ENCODE measurements around the gene FBXO41. TPM values are rescaled to one million over a fixed set of nuclear protein-coding genes. Genes with fewer than 3 reads are reported as not detected.
A peak's percentile ranks its signal among the peaks of the same experiment; 100 is the strongest.

The FBXO41 gene
- polyA plus RNA-seq, 4 donors: 1.1 to 2.7 (median 1.8) TPM

- no peak for DNase-seq (ENCODE audit: low read depth in 4 of 4, low spot score in 3 of 4)
Observed at GRCh38 chr2:73218298-73218697, 66.0 kb downstream of the FBXO41 start.

GRCh38 chr2:73217826-73218225 is 66.5 kb downstream of the FBXO41 start:
- DNase-seq (ENCODE audit: low read depth in 4 of 4, low spot score in 3 of 4): no peak

- DNase-seq (ENCODE audit: low read depth in 4 of 4, low spot score in 3 of 4): no peak
Observed at GRCh38 chr2:73217160-73217559, 67.1 kb downstream of the FBXO41 start.

- DNase-seq (ENCODE audit: low read depth in 4 of 4, low spot score in 3 of 4): no peak
Observed at GRCh38 chr2:73215254-73215653, 69.0 kb downstream of the FBXO41 start.

GRCh38 chr2:73214120-73215035 is 69.9 kb downstream of the FBXO41 start, which contains the start of gene SMYD5:
TSS of gene SMYD5 (plus strand) at chr2:73214245. CDS start at chr2:73214267, 22 bp downstream.
- DNase-seq (ENCODE audit: low read depth in 4 of 4, low spot score in 3 of 4): peak in 3 of 4 donors; percentile 65 to 73 (median 66)

- peak in 1 of 4 donors; percentile 16 for DNase-seq (ENCODE audit: low read depth in 4 of 4, low spot score in 3 of 4)
Observed at GRCh38 chr2:73212448-73213176, 71.7 kb downstream of the FBXO41 start.

- no peak for DNase-seq (ENCODE audit: low read depth in 4 of 4, low spot score in 3 of 4)
Observed at GRCh38 chr2:73212098-73212447, 72.2 kb downstream of the FBXO41 start.

- DNase-seq (ENCODE audit: low read depth in 4 of 4, low spot score in 3 of 4): no peak
Observed at GRCh38 chr2:73210696-73211095, 73.6 kb downstream of the FBXO41 start.

- no peak for DNase-seq (ENCODE audit: low read depth in 4 of 4, low spot score in 3 of 4)
Observed at GRCh38 chr2:73210019-73210418, 74.3 kb downstream of the FBXO41 start.

GRCh38 chr2:73208258-73208657 is 76.0 kb downstream of the FBXO41 start:
- no peak for DNase-seq (ENCODE audit: low read depth in 4 of 4, low spot score in 3 of 4)

GRCh38 chr2:73205611-73206010 is 78.7 kb downstream of the FBXO41 start:
- DNase-seq (ENCODE audit: low read depth in 4 of 4, low spot score in 3 of 4): no peak

Other genes starting within 250 kb of the FBXO41 start
- gene SFXN5, start 212.8 kb downstream of the FBXO41 start, polyA plus RNA-seq (ENCODE audit: insufficient read length in 4 of 4): 10 to 100 TPM in 3 of 4 donors, 1 to 10 TPM in 1; 8.6 to 32.0 (median 23.4) TPM
- 10 to 100 TPM; 15.6 to 48.1 (median 40.2) TPM for gene RAB11FIP5, start 171.5 kb downstream of the FBXO41 start, polyA plus RNA-seq (ENCODE audit: insufficient read length in 4 of 4)
- under 1 TPM in 3 of 4 donors, not detected in 1; 0.04 to 0.14 (median 0.10) TPM for gene NOTO, start 81.9 kb downstream of the FBXO41 start, polyA plus RNA-seq (ENCODE audit: insufficient read length in 4 of 4)
- 10 to 100 TPM; 28.9 to 36.4 (median 33.6) TPM for gene SMYD5, start 70.2 kb downstream of the FBXO41 start, polyA plus RNA-seq (ENCODE audit: insufficient read length in 4 of 4)
- gene PRADC1, start 51.2 kb downstream of the FBXO41 start, polyA plus RNA-seq (ENCODE audit: insufficient read length in 4 of 4): 10 to 100 TPM; 12.1 to 17.4 (median 13.1) TPM
- gene CCT7, start 50.2 kb downstream of the FBXO41 start, polyA plus RNA-seq (ENCODE audit: insufficient read length in 4 of 4): 100 to 1,000 TPM; 170 to 273 (median 251) TPM
- gene EGR4, start 9.1 kb upstream of the FBXO41 start, polyA plus RNA-seq (ENCODE audit: insufficient read length in 4 of 4): under 1 TPM in 1 of 4 donors, not detected in 3; 0.15 TPM
- 10 to 100 TPM; 29.2 to 40.7 (median 37.5) TPM for gene ALMS1, start 101.4 kb upstream of the FBXO41 start, polyA plus RNA-seq (ENCODE audit: insufficient read length in 4 of 4)

Measured in left renal pelvis (tissue), 4 donors.